Islet of Langerhans (tissue), 1 donor: ENCODE measurements around the gene CSAD.
"Not testable (repeated sequence)": the region's sequence is repeated elsewhere in the genome, so short reads cannot be mapped to it uniquely, and the experiment has no call there.

Experiments
- FAIRE-seq: peaks from one replicate; lab custom pipeline; 2011; peaks lifted over from hg19 to GRCh38; lab: Jason Lieb, UNC

The CSAD gene

DNA sequence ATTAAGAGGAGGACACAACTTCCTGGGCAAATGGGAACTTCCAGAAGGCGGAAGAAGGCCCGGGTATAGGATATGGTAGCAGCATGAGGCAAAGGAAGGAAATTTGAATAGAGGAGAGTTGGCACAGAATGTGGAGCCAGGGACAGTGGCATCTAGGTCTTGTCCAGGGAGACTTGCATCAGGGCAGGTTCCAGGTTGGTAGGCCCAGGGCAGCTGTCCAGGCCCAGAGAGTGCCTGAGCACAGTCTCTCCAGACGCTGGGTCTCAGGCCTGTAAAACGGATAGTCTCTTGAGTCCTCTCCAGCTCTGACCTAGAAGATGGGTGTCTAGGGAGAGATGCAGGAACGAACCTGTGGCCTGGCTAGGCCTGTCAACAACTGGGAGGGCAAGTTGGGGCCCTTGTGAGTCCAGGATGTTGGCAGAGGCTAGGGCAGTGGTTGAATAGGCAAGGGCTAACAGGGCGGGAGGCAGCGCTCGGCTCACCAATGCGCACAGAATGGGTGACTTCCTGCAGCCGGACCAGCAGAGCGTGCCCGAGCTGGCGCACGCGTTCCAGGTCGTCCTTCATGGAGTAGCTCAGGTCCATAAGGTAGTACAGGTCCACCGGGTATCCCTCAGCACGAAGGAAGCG, 16.4 kb upstream of the CSAD start:
- no peak for FAIRE-seq

DNA sequence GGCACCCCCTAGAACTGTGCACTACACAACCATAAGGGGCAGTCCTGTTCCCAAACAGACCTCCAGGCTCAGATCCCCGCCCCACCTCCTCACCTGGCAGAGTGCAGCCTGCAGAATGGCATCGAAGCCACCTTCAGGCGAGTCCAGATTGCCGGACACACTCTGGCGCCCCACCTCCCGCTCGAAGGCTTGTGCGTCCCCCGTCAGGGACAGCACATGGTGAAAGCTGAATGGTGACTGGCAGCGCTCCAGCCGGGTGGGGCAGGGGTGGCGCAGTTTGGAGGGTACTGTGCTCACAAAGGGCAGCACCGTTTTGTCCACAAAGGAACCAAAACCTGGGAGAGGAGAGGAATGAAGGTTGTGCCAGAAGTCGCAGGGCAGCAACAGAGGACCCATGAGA, 15.8 kb upstream of the CSAD start:
- no peak for FAIRE-seq

DNA sequence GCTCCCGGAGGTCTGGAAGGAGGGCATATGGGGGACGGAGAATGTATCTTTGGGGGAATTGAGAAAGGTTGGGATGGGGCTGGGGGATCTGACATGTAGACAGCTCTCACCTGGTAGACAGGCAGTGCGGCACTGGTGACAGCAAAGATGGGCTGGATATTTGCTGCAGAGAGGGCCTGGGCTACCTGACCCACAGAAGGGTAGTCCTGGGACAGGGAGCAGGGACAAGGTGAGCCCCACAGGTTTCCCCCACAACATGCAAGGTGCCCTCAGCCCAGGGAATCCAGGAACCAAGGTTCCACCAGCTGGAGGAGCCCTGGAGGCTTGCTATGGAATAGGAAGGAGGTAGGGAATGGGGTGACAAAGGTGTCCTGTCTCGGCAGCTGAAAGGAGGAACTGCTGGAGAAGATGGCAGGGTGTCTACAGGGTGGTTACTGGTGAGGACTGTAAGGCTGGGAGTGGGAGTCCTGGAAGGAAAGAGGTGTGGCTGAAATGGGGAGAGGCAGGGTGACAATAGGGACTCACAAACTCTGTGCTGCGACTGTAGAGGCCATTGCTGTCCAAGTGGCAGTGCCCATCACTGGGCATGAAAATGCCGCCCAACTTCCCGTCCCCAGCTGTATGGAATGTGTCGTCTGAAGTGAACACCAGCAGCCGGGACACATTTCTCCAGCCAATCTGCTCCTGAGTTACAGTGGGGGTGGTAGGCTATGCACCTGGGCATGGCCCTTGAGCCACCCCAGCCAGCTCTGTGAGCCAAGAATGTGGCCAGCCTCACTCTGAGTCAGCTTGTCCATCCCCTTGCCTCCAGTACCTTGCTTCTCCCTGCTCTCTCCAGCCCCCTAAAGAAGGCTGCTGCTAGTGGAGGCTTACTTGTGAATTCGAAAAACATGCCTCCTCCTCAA, 15.0 kb upstream of the CSAD start:
- FAIRE-seq: no peak

DNA sequence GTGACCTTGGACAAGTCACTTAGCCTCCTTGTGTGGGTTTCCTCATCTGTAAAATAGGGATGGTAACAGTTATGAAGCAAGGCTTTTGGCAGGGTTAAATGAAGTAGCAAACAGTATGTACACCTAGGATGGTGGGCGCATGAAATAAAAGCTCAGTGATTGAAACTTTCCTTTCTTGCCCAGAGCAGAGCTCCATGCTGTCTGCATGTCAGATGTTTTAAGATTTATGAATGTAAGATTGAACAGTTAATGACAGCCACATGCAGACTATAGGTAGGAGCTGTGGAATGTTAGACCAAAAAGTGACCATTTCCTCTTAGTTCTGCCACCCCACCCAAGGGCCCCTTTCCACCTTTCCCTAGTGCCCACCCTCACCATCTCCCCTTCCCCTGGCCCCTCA, 14.2 kb upstream of the CSAD start:
- FAIRE-seq: no peak

DNA sequence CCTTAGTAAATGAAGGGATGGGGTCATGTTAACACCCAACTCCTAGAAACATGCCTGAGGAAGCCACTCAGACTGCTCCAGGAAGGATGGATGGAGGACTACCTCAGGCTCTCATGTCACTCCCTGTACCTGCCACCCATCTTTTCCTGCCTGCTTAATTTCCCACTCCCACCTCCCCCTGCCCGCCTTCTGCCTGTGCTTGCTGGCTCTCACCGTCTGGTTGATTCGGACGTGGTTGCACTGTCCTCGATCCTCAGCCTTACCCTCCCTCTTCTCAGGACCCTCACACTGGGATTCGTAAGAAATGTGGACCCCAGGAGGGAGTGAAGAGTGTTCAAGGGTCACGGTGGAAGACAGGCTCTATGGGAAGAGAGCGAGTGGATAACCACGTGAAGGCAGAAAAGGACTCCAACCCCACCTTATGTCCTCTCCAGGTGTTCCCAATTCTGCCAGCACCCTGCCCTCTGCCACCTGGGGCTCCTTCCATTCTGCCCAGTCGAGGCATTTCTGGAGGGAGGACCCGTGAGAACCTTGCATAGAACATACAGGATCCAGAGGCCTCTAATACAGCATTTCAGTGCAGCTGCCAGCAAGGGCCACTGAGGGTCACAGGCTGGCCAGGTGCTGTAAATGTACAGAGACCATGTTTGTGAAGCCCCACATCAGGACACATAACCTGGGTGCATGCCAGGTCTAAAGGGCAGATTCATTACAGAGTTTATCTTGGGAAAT, 13.4 kb upstream of the CSAD start:
- FAIRE-seq: no peak

DNA sequence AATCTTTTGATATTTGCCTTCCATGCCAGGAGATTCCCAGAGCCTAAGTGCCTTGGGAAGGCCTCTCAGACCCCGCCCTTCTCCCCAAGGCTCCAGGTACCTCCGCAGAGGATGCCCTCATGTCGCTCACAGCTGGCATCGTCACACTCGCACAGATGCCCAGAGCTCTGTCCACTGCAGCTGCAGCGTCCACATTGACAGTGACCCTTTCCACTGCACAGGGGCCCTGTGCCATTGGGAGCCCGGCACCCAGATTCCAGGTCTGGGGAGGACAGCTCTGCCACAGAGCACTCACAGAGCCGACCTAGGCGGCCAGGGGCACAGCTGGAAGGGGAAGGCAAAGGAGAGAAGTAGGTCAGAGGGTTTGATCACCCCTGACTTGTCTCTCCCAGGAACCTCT, 12.3 kb upstream of the CSAD start:
- no peak for FAIRE-seq

DNA sequence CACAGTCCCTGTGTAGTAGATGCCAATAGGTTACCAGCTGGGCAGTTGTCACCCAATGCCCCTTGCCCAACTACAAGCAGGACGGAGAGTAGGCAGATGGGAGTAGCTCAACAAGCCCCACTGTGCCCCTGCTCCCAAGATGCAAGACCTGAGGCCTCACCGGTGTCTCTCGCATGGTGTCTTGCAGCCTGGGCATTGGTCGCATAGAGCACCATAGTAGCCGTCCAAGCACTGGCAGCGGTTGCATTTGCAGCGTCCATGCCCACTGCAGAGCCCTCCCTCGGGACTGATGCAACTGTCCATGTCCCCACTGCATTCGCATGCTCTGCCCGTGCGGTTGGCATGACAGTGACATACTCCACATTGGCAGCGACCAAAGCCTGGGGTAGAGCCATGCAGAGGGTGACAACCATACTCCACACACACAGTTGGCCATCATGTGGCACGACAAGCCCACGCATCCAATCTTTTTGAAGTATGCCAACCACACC, 11.9 kb upstream of the CSAD start:
- FAIRE-seq: no peak

DNA sequence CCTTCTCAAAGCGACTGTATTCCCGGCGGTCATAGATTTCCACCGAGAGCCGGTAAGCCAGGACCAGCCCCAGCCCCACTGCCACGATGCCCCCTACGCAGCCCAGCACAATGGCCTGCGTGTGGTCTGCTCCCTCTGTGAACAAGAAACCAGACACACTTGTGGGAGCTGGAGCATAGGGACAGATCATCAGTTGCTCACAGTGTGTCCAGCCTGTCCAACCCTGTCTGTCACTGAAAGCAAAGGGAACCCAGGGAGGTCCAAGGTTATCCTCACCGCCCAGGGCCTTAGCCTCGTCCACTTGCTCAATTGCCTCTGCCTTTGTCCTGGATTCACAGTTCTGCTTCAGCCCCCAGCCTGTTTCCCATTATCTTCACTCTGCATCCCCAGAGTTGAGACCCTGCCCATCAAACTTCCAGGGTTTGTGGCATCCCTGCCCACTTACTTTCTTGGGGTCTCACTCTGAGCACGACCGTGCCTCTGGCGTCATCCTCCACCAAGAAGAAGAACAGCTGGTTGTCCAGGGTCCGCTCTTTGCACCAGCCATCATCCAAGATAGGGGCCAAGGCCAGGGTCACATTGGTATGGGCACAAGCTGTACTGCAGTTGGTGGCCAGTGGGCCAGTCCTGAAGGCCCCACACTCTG, 11.3 kb upstream of the CSAD start:
- FAIRE-seq: no peak

DNA sequence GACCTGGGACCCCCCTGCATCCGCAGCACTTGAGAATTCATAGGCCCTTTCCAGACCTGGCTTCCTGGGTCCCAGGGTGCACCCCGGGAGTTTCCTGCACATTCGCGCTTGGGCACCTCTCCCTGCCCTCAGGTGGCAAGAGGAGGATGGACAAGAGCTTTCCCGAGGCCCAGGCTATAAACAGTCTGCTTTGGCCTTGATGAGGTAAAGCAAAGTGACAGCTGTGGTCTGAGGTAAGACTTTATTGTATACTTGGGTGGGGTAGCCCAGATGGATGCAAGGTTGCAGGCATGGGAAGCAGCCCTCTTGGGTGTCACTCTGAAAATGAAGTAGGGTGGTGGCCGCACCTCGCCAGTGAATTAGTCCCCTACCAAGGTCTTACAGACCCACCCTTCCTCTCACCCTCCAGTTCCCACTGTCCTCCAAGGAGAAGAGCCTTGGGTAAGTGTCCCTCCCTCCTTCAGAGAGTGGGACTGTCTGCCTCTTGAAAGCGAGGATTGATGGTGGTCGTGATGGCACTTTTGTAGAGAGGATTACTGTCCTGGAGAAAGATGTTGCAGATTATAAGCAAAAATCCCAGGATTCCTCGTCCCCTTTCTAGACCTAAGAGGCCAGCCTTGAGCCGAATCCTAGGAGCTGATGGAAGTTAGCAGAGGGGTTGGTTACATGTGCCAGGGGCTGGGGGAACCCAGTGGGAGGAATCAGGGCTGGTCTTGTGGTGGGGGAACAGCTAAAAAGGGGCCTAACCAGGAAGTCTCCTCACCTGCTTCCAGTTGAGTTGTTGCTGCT, 10.6 kb upstream of the CSAD start:
- no peak for FAIRE-seq

DNA sequence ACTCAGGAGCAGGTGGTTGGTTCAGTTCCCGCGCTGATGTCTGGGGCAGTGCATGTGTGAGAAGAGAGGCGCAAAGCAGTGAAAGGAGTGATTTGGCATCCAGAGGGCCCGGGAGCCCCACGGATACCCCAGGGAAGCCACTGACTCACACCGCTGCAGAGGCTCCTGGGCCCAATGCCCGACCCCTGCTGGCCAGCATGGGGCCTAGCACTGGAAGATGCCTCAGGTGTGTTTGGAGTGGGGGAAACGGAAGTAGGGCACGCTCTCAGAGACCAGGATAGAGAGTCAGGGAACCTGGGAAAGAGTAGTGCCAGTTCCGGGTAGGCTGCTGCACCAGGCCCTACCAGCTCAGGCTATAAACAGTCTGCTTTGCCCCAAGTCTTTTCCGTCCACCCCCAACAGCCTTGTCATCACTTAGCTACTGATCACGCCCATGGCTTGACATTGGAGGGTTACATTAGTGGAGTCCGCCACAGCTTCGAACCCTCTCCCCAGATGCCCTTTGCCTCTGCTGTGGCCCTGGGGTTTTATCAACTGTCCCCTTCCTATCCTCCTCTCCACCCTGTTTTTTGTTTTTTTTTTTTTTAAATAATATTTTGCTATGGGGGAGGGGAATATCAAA, 9.5 kb upstream of the CSAD start:
- no peak for FAIRE-seq

DNA sequence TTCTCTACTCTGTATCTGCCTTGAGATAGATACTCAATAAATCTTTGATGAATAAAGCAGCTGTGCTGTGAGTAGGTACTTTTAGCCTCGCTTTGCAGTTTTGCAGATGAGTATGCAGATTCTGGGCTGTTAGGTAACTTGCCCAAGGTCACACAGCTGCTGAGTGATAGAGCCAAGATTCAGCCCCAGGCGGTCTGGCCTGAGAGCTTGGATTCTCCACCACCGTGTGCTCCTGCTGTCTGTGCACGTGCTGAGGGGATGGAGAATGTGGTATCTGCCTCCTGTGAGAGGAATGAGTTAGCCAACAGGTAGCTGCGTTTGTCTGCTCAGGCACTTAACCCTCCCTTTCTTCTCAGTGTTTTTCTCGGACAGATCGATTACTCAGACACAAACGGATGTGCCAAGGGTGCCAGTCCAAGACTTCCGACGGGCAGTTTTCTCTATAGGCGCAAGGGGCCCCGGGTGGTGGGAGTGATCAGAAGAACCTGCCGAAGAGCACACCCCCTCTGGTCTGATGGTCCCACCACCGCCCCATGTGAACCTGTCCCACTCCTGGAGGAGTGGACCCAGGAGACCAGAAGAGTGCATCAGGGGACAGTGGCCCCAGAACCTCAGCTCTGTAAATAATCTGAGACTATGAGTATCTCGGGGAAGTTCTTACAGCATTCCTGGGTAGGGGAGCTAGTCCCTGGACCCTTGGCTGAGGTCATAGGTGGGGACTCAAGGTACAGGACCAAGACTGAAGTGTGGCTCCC, 6.6 kb upstream of the CSAD start:
- FAIRE-seq: no peak

DNA sequence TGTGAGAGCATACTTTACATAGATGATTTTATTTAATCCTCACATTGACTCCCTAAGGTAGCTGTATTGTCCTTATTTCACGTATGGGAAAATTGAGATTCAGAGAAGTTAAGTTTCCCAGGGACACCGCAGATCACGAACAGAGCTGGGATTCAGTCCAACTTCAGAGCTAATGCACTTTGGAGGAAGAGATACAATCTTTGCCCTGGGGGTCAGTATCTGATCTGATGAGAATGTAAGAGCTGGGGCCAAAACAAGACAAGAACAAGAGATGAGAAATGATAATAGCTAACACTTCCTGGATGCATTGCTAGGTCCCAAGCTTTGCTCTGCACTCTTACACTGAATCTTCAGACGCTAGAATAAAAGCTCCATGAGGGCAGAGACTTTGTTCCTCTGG, 6.0 kb upstream of the CSAD start:
- FAIRE-seq: no peak

DNA sequence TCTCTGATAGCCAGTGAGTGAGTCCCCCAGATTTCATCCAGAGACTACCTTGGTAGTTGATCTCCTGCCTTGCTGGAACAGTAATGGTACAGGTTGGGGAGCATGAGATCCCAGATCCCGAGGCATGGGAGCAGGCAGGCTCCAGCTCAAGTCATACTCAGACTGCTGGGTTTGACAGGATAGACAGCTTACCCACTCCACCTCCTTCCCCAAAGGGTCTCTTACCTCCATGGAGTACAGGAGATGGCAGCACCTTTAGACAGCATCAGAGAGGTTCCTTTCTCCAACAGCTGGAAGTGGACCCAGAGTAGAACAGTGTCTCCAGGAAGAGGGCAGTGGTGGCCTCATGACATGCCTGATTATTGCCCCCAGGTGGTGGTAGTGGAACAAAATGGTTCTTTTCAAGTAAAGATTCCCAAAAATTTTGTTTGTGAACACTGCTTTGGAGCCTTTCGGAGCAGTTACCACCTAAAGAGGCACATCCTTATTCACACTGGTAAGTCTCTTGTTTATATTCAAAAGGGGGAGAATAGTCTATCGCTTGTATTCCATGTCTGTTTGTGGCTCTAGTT, 4.9 kb upstream of the CSAD start:
- no peak for FAIRE-seq

DNA sequence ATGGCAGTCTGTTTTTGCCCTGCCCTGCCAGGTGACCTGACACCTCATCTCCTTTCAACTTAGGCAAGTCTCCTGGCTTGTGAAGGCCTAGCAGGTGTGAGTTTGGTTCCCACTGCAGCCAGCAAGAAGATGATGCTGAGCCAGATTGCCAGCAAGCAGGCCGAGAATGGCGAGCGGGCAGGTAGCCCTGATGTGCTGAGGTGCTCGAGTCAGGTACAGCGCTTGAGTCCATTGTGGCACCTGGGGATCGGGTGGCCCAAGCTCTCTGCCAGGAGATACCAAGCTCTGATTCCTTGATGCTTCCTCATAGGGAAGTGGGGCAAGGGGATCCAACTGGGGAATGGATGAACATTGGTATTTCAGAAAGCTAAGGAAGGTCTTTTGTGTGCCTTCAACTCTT, 4.1 kb upstream of the CSAD start:
- FAIRE-seq: no peak

DNA sequence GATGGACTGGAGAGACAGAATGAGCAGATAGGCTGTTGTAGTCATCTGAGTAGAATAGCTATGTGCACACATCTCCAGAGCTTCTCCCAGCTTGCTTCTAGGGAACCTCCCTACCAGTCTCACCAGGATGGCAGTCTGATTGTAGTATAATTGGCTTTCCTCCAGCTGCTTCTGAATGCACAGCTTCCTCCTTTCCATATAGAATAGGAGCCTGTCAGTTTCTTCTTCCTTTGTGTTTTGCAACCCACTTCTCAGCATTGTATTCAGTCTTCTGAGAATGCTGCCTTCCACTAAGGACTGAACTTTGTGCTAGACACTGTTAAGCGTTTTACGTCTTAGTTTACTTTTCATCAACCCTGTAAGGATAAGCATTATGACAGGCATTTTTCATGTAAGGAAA, 2.2 kb upstream of the CSAD start:
- no peak for FAIRE-seq

DNA sequence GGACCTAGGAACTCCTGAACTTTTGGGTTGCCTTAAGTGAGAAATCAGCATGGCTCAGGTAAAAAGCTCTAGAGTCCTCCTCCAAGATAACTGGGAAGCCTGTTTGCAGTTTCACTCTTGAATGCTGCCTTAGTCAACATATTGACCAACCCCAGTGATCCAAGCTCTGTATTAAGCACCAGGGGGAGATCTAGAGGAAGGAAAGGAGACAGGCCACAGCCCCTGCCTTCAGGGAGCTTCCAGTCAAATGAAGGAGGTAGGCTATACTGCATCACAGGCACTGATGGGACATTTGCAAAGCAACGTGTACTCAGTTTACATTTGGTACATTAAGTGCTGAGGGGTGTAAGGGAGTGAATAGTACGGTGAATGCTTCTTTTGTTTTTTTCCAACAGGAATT, 1.2 kb upstream of the CSAD start:
- FAIRE-seq: no peak

DNA sequence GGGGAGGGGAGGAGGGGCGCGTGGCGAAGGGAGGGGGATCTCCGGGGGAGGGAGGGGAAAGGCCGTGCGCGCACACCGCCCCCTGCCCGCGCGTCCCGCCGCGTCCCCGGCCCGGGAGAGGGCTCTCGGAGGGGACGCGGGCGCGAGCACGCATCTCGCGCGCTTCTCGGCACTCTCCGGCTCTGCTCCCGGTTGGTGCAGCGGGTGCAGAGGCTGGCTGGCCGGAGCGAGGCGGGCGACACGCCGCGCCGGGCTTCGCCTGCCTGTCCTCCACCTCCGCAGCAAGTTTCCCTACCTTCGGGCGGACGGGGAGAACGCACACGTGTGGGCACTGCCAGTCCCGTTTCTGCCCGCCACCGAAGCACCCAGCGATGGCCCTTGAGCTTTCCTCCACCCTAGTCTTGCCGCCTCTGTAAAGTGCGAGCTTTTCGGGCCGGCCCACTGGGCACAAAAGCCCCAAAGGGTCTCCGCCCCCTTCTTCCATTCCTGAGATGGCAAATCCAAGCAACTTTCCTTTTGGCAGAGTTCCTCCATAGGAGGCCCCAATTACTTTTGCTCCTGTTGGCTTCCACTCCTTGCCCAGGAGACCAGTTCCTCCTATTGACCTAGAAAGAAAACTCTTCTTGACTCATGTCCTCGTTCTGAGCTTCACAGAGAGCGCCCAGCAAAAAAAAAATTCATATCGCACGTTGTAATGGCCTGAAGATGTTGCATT, 363 bp upstream of the CSAD start:
- no peak for FAIRE-seq

DNA sequence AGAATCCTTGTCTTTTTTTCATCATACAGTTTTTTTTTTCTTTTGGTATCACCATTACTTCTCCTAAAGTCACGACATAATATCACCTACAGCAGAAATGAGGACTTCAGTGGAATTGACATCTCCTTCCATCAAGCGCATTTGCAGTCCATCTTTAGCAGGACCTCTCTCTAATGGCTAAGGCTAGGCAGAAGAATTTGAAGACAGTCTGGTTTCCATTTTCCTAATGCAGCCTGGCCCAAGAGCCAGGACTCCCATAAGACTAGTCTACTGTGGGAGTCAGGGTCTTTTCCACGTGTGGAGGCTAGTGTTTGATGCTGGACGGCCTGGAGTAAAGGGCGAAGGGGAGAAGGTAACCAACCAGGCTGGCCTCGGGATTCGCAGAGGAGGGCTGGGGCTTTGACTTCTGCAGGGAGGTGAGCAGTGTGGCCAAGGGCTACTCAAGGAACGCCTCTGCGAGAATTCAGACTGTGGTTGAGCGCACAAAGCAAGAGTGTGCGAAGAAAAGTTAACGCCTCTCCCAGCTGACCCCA, 972 bp downstream of the CSAD start:
- no peak for FAIRE-seq

DNA sequence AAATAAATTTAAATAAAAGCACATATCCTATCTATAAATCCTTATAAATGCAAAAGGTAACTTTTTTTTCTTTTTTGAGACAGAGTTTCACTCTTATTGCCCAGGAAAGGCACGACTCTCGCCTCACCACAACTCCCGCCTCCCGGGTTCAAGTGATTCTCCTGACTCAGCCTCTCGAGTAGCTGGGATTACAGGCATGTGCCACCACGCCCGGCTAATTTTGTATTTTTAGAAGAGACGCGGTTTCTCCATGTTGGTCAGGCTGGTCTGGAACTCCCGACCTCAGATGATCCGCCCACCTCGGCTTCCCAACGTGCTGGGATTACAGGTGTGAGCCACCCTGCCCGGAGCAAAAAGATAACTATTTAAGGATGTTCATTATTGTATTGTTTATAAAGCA, 1.9 kb downstream of the CSAD start:
- not testable (repeated sequence) for FAIRE-seq
